ENCODE results near the gene MXD1. TPM values are rescaled to one million over a fixed set of nuclear protein-coding genes. Genes with fewer than 3 reads are reported as not detected.

The MXD1 gene
- total RNA-seq, 1 experiment from 2014 or later = 71.8 TPM

GRCh38 chr2:69954084-69954483 is 39.2 kb downstream of the MXD1 start:
- H3K4me3 Mint-ChIP-seq (ENCODE audit: unreplicated experiment) = no peak overlapping the region
- peaks cover 18% of the 10 kb centered on the region for H3K27me3 Mint-ChIP-seq (ENCODE audit: insufficient read depth, unreplicated experiment)
- DNase-seq (ENCODE audit: unreplicated experiment) = no peak
- TF ChIP-seq, protein P1, sequence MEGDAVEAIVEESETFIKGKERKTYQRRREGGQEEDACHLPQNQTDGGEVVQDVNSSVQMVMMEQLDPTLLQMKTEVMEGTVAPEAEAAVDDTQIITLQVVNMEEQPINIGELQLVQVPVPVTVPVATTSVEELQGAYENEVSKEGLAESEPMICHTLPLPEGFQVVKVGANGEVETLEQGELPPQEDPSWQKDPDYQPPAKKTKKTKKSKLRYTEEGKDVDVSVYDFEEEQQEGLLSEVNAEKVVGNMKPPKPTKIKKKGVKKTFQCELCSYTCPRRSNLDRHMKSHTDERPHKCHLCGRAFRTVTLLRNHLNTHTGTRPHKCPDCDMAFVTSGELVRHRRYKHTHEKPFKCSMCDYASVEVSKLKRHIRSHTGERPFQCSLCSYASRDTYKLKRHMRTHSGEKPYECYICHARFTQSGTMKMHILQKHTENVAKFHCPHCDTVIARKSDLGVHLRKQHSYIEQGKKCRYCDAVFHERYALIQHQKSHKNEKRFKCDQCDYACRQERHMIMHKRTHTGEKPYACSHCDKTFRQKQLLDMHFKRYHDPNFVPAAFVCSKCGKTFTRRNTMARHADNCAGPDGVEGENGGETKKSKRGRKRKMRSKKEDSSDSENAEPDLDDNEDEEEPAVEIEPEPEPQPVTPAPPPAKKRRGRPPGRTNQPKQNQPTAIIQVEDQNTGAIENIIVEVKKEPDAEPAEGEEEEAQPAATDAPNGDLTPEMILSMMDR (IDR thresholded peaks at IDR 0.05; ENCODE audit: unreplicated experiment) = no peak
- no TSS peak for BruUV-seq (replicated peaks)
- no peaks in the 10 kb centered on the region for H3K9me3 Mint-ChIP-seq (ENCODE audit: unreplicated experiment)
- H3K4me1 Mint-ChIP-seq (ENCODE audit: insufficient read depth, unreplicated experiment) = peaks cover 6% of the 10 kb centered on the region
- intact Hi-C loops (cut with micrococcal nuclease) = no loop called here
- no peaks in the 10 kb centered on the region for H3K36me3 Mint-ChIP-seq (ENCODE audit: insufficient read depth, unreplicated experiment)
- H3K27ac Mint-ChIP-seq (ENCODE audit: low read depth, unreplicated experiment) = peak overlapping the region; percentile 28
- ChIA-PET CTCF (no interaction called here), POLR2A (interaction anchor here (1.4 kb wide), 1 partner anchor 9 kb away, joined by 4 read pairs; no protein-coding TSS in a partner anchor)

DNA sequence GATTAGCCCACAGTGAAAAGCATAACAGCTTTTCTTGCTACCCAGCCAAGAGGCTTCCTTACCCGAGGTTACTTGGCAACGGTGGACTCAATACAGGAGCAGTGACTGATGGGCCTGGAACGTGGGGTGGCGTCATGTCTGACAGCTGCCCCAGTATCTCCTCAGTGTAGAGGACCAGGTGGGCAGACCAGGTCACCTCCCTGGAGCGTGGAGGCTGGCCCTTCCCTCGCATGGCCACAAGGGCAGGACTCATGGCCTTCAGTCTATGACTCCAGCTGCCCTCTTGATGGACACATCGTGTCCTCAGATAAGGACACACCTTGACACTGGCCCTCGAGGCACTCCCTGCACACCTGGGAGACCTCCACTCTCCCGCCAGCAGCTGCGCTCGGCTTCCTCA is 40.1 kb downstream of the MXD1 start:
- no peaks in the 10 kb centered on the region for H3K36me3 Mint-ChIP-seq (ENCODE audit: insufficient read depth, unreplicated experiment)
- H3K4me3 Mint-ChIP-seq (ENCODE audit: unreplicated experiment) = no peak overlapping the region
- CTCF ChIA-PET = interaction anchor here (0.6 to 1.5 kb wide), 3 partner anchors 9 to 116 kb away, joined by 3 to 4 read pairs (median 4); no protein-coding TSS in a partner anchor
- DNase-seq (ENCODE audit: unreplicated experiment) = peak; percentile 25
- peaks cover 6% of the 10 kb centered on the region for H3K4me1 Mint-ChIP-seq (ENCODE audit: insufficient read depth, unreplicated experiment)
- H3K9me3 Mint-ChIP-seq (ENCODE audit: unreplicated experiment) = no peaks in the 10 kb centered on the region
- POLR2A ChIA-PET = interaction anchor here (0.8 kb wide), 1 partner anchor 9 kb away, joined by 4 read pairs; no protein-coding TSS in a partner anchor
- H3K27me3 Mint-ChIP-seq (ENCODE audit: insufficient read depth, unreplicated experiment) = peaks cover 18% of the 10 kb centered on the region
- no TSS peak for BruUV-seq (replicated peaks)
- TF ChIP-seq, protein P1 (IDR thresholded peaks at IDR 0.05; ENCODE audit: unreplicated experiment) = no peak
- intact Hi-C loops (cut with micrococcal nuclease) = no loop called here
- peak overlapping the region; percentile 28 for H3K27ac Mint-ChIP-seq (ENCODE audit: low read depth, unreplicated experiment)

GRCh38 chr2:69956475-69956979 is 41.6 kb downstream of the MXD1 start:
- Mint-ChIP-seq H3K9me3 (ENCODE audit: unreplicated experiment) (no peaks in the 10 kb centered on the region), H3K4me1 (ENCODE audit: insufficient read depth, unreplicated experiment) (peaks cover 6% of the 10 kb centered on the region), H3K27ac (ENCODE audit: low read depth, unreplicated experiment) (no peak overlapping the region), H3K27me3 (ENCODE audit: insufficient read depth, unreplicated experiment) (peaks cover 18% of the 10 kb centered on the region), H3K4me3 (ENCODE audit: unreplicated experiment) (no peak overlapping the region), H3K36me3 (ENCODE audit: insufficient read depth, unreplicated experiment) (no peaks in the 10 kb centered on the region)
- TF ChIP-seq, protein P1 (IDR thresholded peaks at IDR 0.05; ENCODE audit: unreplicated experiment) = no peak
- CTCF ChIA-PET = interaction anchor here (1.5 kb wide), 1 partner anchor 114 kb away, joined by 4 read pairs; no protein-coding TSS in a partner anchor
- no TSS peak for BruUV-seq (replicated peaks)
- POLR2A ChIA-PET = no interaction called here
- intact Hi-C loops (cut with micrococcal nuclease) = no loop called here
- DNase-seq (ENCODE audit: unreplicated experiment) = no peak

DNA sequence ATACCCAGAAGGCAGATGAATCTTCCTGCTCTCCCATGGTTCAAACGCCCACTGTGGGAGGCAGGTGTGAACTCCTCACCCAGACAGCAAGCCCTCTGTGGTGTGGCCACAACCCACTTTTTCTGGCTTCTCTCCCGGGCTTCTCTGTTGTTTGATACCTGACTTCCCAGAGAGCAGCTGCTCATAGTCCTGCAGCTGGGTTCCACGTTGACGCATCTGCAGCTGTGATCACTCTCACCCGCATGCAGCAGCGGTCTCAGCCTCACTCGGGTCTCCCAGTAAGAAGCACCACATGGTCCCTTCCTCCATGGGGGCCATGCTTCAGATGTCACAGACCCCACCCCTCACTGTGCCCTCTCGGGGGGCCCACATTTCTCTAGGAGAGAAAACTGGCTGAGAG is 43.1 kb downstream of the MXD1 start:
- Mint-ChIP-seq H3K4me3 (ENCODE audit: unreplicated experiment) (no peak overlapping the region), H3K9me3 (ENCODE audit: unreplicated experiment) (no peaks in the 10 kb centered on the region), H3K36me3 (ENCODE audit: insufficient read depth, unreplicated experiment) (no peaks in the 10 kb centered on the region), H3K4me1 (ENCODE audit: insufficient read depth, unreplicated experiment) (peaks cover 6% of the 10 kb centered on the region), H3K27ac (ENCODE audit: low read depth, unreplicated experiment) (no peak overlapping the region), H3K27me3 (ENCODE audit: insufficient read depth, unreplicated experiment) (peaks cover 18% of the 10 kb centered on the region)
- TF ChIP-seq, protein P1 (IDR thresholded peaks at IDR 0.05; ENCODE audit: unreplicated experiment) = no peak
- intact Hi-C loops (cut with micrococcal nuclease) = no loop called here
- ChIA-PET CTCF (no interaction called here), POLR2A (no interaction called here)
- no peak for DNase-seq (ENCODE audit: unreplicated experiment)
- no TSS peak for BruUV-seq (replicated peaks)
